ENCODE data around the gene ACAP2.

ACAP2 gene

DNA sequence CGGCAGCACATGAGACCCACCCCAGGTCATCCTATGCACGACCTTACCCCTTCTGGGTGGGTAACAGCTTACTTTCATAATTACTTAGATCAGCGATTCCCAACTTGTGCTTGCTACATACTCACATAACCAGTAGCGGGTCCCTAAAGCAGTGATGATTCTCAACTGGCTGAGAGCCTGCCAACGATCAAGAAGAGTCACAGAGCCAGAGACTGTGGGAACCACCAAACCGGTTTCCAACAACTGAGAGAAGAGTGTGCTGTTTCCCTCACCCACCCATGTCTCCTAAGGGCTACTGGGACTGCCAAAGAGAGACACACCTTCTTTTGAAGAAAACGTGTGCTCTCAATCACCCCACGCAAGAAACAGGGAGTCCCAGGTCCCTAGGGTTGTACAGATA is 159.9 kb downstream of the ACAP2 start:
- no peak for DNase-seq

- no peak for DNase-seq
Measured at GRCh38 chr3:195274259-195274966, 168.4 kb downstream of the ACAP2 start.

DNA sequence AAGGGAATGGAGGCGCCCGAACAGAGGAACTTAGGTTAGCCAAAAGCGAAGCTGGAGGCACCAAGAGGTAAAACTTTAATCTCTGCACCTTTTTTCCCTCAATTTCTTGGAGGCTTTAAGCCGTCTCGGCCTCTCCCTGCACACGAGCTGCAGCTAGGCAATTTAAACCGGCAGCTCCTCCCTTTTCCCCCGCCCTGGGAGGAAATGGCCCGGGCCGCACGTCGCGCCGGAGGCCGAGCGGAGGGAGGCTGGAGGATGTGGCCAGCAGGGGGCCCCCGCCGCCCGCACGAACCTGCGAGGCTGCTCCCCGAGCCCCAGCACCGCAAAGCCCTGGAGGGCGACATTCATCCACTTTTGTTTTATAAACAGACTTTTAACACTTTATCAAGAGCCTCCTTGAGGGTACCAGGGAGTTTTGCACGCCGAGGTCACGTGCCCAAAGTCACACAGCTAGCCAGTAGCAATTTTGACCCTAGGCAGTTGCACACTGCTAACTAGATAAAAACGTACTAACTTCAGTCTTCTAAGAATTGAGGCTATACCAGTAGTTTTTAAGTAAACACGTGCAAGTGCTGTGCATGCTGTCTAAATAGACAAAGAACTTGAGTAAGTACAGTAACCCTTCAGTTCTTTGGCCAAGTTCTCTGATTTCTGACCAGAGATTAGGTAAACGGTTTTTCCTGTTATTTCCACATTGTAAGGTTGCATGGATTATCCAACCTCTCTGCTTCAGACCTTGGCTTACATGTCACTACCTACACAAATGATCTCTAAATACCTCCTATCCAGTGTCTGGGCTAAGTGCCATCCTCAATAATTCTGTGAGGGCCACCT is 171.2 kb downstream of the ACAP2 start:
- peak; percentile 79 to 87 for DNase-seq

- peak; percentile 87 to 89 for DNase-seq
Measured at GRCh38 chr3:195270817-195271409, 171.9 kb downstream of the ACAP2 start, which contains the start of gene XXYLT1. TSS of gene XXYLT1 (minus strand) at chr3:195271159. CDS start at chr3:195271058, 101 bp downstream.

- no peak for DNase-seq
Measured at GRCh38 chr3:195270079-195270816, 172.6 kb downstream of the ACAP2 start.

- no peak for DNase-seq
Measured at GRCh38 chr3:195269375-195270078, 173.3 kb downstream of the ACAP2 start.

- no peak for DNase-seq
Measured at GRCh38 chr3:195268576-195269309, 174.1 kb downstream of the ACAP2 start.

GRCh38 chr3:195267096-195267495 is 175.7 kb downstream of the ACAP2 start:
- DNase-seq = no peak

DNA sequence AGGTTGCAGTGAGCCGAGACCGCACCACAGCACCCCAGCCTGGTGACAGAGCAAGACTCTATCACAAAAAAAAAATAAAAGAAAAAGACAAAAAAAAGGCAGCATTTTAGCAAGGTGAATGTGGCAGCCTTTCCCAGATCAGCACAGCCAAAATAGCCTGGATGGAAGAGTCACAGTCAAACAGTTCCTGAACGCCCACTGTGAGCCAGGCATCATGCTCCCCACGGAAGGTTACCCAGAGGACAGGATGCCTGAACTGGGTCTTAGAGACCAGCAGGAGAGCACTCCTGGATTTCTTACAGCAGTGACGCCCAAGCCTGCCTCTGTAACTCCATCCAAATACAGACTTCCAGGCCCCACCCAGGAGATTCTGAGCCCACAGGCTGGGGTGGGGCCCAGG is 176.4 kb downstream of the ACAP2 start:
- DNase-seq = no peak

DNA sequence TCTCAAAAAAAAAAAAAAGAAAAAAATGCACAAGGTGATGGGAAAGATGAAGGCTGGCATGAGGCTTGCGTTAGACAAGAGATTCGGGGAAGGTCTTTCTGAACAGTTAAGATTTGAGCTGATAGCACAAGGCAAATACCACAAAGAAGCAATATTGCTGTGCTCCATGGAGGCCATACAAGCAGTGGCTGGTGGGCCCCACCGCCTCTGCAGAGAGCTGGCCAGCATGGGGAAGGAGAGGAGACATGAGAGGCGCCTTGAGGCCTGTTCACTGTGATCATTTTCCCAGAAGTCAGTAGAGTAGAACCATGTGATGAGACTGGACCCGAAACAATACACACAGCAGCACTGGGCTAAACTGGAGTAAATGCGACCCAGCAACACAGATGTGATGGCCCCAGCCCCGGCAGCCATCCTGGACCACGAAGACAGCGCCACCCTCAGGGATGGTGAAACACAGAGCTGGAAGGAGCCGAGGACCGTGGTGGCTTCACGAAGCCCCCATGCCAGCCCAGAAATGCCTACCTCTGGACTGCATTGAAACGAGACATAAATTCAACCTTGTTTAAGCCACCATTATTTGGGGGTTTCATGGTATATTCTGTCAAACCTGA is 177.3 kb downstream of the ACAP2 start:
- no peak for DNase-seq

GRCh38 chr3:195263925-195264600 is 178.8 kb downstream of the ACAP2 start:
- DNase-seq = no peak

DNA sequence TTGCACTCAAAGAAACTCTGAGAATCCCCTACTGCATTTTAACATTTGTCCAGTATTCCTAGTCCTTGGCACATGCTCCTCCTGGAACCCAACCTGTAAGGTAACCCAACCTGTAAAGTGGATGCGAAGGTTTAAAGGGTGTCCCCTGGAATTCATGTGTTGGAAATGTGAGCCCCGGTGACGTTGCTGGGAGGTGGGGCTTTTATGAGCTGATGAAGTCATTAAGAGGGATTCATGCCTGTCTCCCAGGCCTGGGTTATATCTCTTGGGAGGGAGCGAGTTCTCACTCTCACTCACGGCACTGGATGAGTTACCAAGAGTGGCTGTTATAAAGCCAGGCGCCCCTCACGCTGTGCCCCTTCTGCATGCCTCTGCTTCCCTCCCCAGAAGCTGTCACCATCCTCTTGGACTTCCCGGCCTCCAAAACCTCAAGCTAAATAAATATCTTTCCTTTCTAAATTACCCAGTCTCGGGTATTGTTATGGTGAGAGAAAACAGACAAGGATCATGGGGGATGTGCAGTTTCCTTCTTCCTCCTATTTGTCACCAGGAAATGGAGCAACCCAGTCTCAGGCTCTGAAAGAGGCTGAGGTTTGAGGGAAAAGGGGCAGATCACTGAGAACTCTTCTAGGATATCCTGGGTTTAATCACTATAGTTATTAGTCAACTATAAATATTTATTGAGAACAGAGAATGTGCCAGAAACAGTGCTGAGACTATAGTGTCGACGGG is 179.5 kb downstream of the ACAP2 start:
- DNase-seq = no peak

- no peak for DNase-seq
Measured at GRCh38 chr3:195261925-195262324, 180.9 kb downstream of the ACAP2 start.

- peak in 1 of 2 experiments; percentile 22 for DNase-seq
Measured at GRCh38 chr3:195260280-195260905, 182.4 kb downstream of the ACAP2 start.

GRCh38 chr3:195259475-195260279 is 183.1 kb downstream of the ACAP2 start:
- peak; percentile 53 to 76 for DNase-seq

DNA sequence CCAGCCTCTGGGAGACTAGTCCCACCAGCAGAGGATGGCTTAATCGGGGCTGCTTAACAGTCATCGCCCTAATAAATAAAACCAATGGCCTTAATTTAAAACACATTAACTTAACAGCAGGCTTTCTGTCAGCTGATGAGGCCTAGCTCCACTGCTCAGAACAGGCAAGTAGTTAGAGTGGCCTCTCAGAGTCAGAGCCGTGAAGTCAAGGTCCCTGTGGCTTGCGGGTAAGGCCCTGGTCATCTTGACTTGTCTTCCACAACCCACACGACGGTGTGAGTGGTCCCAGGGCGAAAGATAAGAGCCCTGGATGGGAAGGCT is 183.7 kb downstream of the ACAP2 start:
- no peak for DNase-seq

GRCh38 chr3:195258449-195259153 is 184.2 kb downstream of the ACAP2 start:
- no peak for DNase-seq
